ENCODE data around the gene RTF2.
A peak's percentile ranks its signal among the peaks of the same experiment; 100 is the strongest.

Gene RTF2, protein sequence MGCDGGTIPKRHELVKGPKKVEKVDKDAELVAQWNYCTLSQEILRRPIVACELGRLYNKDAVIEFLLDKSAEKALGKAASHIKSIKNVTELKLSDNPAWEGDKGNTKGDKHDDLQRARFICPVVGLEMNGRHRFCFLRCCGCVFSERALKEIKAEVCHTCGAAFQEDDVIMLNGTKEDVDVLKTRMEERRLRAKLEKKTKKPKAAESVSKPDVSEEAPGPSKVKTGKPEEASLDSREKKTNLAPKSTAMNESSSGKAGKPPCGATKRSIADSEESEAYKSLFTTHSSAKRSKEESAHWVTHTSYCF

DNA sequence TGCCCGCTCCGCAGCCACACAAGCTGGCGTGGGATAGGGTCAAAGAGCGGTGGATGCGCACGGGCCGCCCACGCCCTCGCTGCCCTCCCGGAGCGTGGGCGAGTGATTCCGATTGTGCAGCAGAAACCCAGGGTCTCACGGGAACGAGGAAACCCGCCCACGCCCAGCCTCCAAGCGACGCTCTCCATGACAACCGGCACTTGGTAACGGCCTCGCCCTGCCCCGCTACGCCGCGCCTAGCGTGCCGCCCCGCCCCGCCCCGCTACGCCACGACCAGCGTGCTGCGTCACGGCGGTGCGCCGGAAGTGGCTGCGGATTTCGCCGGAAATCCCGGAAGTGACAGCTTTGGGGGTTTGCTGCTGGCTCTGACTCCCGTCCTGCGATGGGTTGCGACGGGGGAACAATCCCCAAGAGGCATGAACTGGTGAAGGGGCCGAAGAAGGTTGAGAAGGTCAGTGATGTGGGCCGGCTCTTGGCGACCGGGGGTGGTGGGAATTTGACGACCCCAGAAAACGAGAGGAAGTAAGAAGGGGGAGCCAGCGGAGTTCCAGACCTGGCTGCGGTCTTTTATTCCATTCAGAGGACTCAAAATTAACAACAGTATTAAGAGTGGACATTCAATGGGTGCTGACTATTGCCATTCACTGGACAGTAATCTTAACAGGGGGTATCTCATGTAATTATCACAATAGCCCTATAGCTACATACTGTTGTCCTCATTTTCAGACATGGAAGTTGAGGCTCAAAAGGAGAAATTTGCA lies at the start of gene RTF2:
Gene RTF2, plus strand, starts transcription at position 312 of the 761 bp plus-strand sequence. Its CDS starts 71 bp downstream, at position 383.
- H3K27me3 Mint-ChIP-seq: no peaks in the 10 kb centered on the region
- peaks cover 20 to 30% of the 10 kb centered on the region in 2 donors for H3K4me1 Mint-ChIP-seq
- H3K9me3 Mint-ChIP-seq: no peaks in the 10 kb centered on the region
- peak within 1 kb of the TSS; percentile 99 for H3K27ac Mint-ChIP-seq
- peaks cover 8 to 15% of the 10 kb centered on the region in 2 donors for H3K36me3 Mint-ChIP-seq
- ATAC-seq (replicated peaks) (peak; percentile 98), DNase-seq (peak; percentile 97)
- peak within 1 kb of the TSS; percentile 90 to 99 for H3K4me3 Mint-ChIP-seq

DNA sequence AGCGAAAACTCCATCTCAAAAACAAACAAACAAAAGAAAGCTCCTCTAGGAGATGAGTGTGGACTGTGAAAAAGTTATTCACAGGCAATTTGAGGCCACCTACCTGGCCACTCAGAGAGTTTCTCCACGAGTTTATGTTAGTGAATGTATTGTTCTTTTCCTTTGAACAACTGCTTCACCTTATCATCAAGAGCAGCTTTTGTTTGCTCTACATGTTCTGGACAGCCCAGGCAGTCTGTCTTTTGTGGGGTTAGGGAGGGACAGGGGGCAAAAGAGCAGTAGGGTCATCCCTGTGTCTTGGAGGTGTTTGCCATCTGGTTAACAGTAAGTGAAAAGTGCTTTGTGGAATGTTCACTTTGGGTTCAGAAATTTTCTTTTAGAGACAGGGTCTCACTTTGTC lies 48.4 kb upstream of the RTF2 start:
- H3K4me1 Mint-ChIP-seq: peaks cover 8 to 19% of the 10 kb centered on the region in 2 donors
- no peaks in the 10 kb centered on the region for H3K9me3 Mint-ChIP-seq
- DNase-seq (no peak), ATAC-seq (replicated peaks) (no peak)
- H3K27me3 Mint-ChIP-seq: no peaks in the 10 kb centered on the region
- H3K4me3 Mint-ChIP-seq: no peak overlapping the region
- H3K36me3 Mint-ChIP-seq: peaks cover 17 to 19% of the 10 kb centered on the region in 2 donors
- no peak overlapping the region for H3K27ac Mint-ChIP-seq

DNA sequence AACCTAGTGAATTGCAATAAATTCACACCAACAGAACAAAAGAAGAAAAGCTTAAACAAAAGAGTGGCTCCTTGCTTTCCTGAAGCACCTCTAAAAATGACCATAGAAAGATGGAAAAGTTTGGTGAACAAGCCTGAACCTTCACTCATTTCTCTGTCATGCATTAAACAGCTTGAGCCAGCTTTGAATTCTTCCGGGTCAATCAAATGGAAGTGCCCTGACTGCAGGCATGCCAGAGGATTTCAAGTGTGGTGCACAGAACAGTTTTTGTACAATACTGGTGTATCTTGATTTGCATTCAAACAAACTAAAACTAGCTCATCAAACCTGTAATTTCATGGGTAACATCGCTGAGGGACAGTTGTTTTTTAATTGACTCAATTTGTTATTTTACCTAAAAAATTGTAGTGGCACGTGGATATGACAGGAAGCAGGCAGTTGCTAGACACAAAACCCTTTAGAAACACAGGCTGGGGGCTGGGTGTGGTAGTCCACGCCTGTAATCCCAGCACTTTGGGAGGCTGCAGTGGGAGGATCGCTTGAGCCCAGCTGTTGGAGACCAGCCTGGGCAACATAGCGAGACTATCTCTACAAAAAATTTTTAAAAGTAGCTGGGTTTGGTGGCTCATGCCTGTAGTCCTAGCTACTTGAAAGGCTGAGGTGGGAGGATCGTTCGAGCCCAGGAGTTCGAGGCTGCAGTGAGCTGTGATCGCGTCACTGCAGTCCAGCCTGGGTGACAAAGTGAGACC lies 47.3 kb upstream of the RTF2 start:
- Mint-ChIP-seq H3K27ac (no peak overlapping the region), H3K9me3 (no peaks in the 10 kb centered on the region), H3K27me3 (peaks cover 4 to 5% of the 10 kb centered on the region in 2 donors), H3K4me3 (no peak overlapping the region), H3K36me3 (peaks cover 17 to 19% of the 10 kb centered on the region in 2 donors), H3K4me1 (peaks cover 8 to 19% of the 10 kb centered on the region in 2 donors)
- DNase-seq: no peak
- no peak for ATAC-seq (replicated peaks)

DNA sequence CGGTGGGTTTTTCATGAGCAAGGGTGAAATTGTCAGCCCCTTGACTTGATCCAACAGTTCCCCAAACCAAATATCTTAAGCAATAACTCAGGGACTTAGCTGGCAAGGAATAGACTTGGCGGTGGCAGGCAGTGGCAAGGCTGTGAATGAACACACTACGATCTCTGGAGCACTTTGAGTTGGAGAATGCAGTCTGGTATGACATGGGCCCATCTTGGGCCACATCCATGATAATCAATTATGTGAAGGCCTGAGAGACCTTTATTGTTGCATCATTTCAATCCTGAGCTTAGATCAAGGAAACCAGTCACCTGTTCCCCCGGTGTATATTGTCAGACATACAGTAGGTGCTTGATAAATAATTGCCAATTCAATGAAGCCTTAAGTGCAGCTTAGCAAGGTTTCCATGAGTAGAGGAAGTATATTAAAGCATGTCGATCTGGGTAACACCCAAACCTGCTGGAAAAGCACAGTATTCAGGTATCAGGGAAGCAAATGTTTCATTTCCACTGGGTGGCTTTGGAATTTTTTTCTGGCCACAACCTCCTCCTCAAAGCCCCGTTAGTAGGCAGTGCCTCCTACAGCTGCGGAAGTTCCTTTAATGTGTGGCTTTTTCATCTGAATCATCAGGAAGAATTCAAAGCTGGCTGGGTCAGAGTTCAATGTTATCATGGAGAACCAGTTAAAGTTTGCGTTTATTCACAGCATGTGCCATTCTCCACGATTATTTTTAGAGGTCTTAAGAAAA lies 46.2 kb upstream of the RTF2 start:
- no peak overlapping the region for H3K27ac Mint-ChIP-seq
- H3K36me3 Mint-ChIP-seq: peaks cover 13 to 14% of the 10 kb centered on the region in 2 donors
- H3K27me3 Mint-ChIP-seq: peaks cover 4 to 11% of the 10 kb centered on the region in 2 donors
- no peaks in the 10 kb centered on the region for H3K9me3 Mint-ChIP-seq
- ATAC-seq (replicated peaks) (no peak), DNase-seq (no peak)
- H3K4me1 Mint-ChIP-seq: peaks cover 8 to 19% of the 10 kb centered on the region in 2 donors
- H3K4me3 Mint-ChIP-seq: no peak overlapping the region

DNA sequence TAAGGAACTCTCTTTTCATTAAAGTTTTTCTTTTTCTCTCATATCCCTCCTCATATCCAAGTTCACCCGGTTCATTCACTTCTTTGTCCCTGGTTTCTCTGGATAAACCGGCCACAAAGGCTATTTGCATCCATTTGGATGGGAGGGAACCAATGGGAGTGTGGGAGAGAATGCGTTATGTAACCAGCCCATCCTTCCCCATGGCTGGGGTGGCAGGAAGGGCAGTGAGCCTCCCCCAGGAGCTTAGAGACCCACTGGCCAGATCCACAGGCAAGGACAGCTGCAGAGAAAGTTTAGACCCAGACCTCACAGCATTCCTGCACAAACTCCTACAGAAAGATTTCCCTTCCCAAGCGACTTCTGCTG lies 45.6 kb upstream of the RTF2 start:
- peaks cover 8 to 21% of the 10 kb centered on the region in 2 donors for H3K4me1 Mint-ChIP-seq
- no peak for DNase-seq
- H3K4me3 Mint-ChIP-seq: no peak overlapping the region
- H3K9me3 Mint-ChIP-seq: no peaks in the 10 kb centered on the region
- H3K27me3 Mint-ChIP-seq: peaks cover 4 to 12% of the 10 kb centered on the region in 2 donors
- no peak for ATAC-seq (replicated peaks)
- H3K27ac Mint-ChIP-seq: no peak overlapping the region
- H3K36me3 Mint-ChIP-seq: peaks cover 7 to 8% of the 10 kb centered on the region in 2 donors

DNA sequence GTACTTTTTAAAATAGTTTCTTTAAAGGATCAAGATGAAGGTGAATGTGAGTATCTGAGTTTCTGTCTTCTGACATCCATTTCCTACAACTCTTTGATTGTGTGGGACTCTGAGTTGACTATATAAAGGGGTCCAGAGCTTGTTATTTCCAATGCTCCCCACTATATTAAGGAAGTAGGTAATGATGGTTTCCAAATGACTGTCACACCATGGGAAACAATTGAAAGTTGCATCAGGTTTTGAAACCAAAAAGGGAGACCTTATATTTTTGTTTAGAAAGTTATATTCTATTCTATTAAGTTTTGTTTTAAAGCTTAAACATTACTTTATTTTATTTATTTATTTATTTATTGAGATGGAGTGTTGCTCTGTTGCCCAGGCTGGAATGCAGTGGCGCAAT lies 45.2 kb upstream of the RTF2 start:
- no peak for ATAC-seq (replicated peaks)
- peaks cover 4 to 16% of the 10 kb centered on the region in 2 donors for H3K27me3 Mint-ChIP-seq
- no peak for DNase-seq
- H3K9me3 Mint-ChIP-seq: no peaks in the 10 kb centered on the region
- H3K4me3 Mint-ChIP-seq: no peak overlapping the region
- H3K36me3 Mint-ChIP-seq: peaks cover 4 to 5% of the 10 kb centered on the region in 2 donors
- H3K4me1 Mint-ChIP-seq: peaks cover 10 to 21% of the 10 kb centered on the region in 2 donors
- H3K27ac Mint-ChIP-seq: no peak overlapping the region

DNA sequence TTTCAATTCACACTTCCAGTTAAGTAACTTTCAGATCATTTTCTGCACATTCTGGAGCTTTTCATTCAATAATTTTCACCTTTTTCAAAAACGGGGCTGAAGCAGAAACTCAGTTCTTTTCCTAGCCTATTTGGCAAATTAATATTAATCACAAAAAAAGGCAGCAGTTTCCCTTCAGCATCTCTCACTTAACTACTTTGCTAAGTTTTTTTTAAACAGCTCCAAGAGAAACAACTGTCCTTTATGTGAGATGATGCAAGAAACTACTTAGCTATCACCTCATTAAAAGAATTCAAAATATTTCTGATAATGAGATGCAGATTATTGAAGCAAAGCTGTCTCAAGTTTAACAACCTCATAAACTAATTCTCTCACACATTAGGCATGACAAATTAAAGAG lies 44.5 kb upstream of the RTF2 start:
- Mint-ChIP-seq H3K4me1 (peaks cover 9 to 23% of the 10 kb centered on the region in 2 donors), H3K27ac (no peak overlapping the region)
- DNase-seq: no peak

DNA sequence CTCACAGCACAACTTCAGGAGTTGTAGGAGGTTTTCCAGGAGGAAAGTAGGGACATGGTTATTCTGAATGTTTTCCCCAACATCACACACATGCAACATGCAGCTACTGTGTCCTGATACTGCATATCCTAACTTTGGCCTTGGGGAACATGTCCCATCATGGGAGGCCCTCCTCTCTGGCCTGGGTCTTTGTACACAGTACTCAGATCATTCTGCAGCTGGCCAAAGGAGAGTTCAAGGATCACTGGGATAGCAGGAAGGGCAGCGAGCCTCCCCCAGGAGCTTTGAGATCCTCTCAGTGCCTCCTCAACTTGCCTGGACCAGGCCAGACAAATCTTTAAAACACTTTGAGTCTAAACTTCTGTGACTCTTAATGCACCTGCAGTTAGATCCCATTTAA lies 43.5 kb upstream of the RTF2 start:
- no peak overlapping the region for H3K27ac Mint-ChIP-seq
- peaks cover 13 to 25% of the 10 kb centered on the region in 2 donors for H3K27me3 Mint-ChIP-seq
- H3K9me3 Mint-ChIP-seq: peaks cover 0 to 2% of the 10 kb centered on the region in 2 donors
- ATAC-seq (replicated peaks): peak in 1 of 2 donors; percentile 16
- H3K36me3 Mint-ChIP-seq: no peaks in the 10 kb centered on the region
- H3K4me3 Mint-ChIP-seq: no peak overlapping the region
- no peak for DNase-seq
- peaks cover 15 to 29% of the 10 kb centered on the region in 2 donors for H3K4me1 Mint-ChIP-seq

More for the DNA sequence above, 44.5 kb upstream of the RTF2 start:
- Mint-ChIP-seq H3K9me3 (no peaks in the 10 kb centered on the region), H3K4me3 (no peak overlapping the region), H3K27me3 (peaks cover 4 to 19% of the 10 kb centered on the region in 2 donors), H3K36me3 (peaks cover 2 to 3% of the 10 kb centered on the region in 2 donors)
- no peak for ATAC-seq (replicated peaks)

DNA sequence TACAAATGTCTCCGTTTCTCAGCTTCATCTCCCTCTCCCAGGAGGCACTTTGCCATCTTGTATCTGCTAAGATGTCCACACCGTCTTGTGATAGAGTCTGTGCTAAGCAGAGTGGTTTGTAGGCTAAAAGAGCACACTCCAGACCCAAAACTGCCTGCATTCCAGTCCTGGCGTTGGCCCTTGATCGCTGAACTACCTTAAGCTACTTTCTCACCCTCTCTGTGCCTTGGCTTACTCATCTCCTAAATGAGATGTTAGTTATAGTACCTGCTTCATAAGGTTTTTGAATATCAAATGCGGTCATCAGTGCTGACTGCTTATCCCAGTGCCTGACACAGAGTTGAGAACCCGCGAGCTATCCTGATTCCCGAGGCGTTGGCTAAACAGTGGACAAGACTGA lies 42.4 kb upstream of the RTF2 start:
- Mint-ChIP-seq H3K27me3 (peaks cover 19 to 33% of the 10 kb centered on the region in 2 donors), H3K36me3 (no peaks in the 10 kb centered on the region), H3K27ac (no peak overlapping the region), H3K4me1 (peaks cover 17 to 31% of the 10 kb centered on the region in 2 donors), H3K4me3 (no peak overlapping the region), H3K9me3 (peaks cover 0 to 2% of the 10 kb centered on the region in 2 donors)
- ATAC-seq (replicated peaks) (no peak), DNase-seq (no peak)

DNA sequence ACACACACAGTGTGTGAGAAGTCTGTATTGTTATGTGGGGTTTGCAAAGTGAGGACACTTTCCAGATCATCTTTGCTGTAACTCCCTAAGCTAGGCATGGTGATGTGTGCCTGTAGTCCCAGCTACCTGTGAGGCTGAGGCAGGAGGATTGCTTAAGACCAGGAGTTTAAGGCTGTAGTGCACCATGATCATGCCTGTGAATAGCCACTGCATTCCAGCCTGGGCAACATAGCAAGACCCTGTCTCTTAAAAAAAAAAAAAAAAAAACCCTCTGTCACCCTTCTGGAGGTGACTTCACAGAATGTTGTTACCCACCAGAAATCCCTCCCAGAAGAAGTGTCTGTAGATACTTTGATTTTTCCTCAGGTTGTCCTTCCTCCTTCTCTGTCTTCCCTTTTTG lies 41.5 kb upstream of the RTF2 start:
- Mint-ChIP-seq H3K9me3 (peaks cover 0 to 2% of the 10 kb centered on the region in 2 donors), H3K36me3 (no peaks in the 10 kb centered on the region), H3K4me3 (no peak overlapping the region), H3K27ac (no peak overlapping the region), H3K4me1 (peaks cover 17 to 30% of the 10 kb centered on the region in 2 donors), H3K27me3 (peaks cover 22 to 33% of the 10 kb centered on the region in 2 donors)
- DNase-seq (no peak), ATAC-seq (replicated peaks) (no peak)

DNA sequence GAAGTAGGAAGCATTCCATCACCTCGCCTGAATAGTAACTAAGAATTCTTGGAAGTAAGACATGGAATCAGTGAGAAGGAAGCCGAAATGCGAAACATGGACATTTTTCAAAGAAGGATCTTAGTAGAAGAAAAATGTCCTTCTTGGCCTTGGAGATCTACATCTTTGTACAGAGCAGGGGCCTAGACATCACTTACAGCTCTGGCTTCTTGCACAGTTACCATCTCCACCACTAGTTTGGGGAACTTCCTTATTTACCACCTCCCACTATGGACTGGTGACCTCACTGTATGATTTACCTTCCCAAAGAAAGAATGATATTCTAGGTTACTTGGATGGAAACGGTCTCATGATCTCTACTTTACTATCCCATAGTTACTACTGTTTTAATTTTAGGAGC lies 40.6 kb upstream of the RTF2 start:
- peaks cover 14 to 25% of the 10 kb centered on the region in 2 donors for H3K4me1 Mint-ChIP-seq
- H3K36me3 Mint-ChIP-seq: no peaks in the 10 kb centered on the region
- peaks cover 22 to 33% of the 10 kb centered on the region in 2 donors for H3K27me3 Mint-ChIP-seq
- H3K4me3 Mint-ChIP-seq: no peak overlapping the region
- no peak for ATAC-seq (replicated peaks)
- DNase-seq: no peak
- no peak overlapping the region for H3K27ac Mint-ChIP-seq
- peaks cover 0 to 2% of the 10 kb centered on the region in 2 donors for H3K9me3 Mint-ChIP-seq

DNA sequence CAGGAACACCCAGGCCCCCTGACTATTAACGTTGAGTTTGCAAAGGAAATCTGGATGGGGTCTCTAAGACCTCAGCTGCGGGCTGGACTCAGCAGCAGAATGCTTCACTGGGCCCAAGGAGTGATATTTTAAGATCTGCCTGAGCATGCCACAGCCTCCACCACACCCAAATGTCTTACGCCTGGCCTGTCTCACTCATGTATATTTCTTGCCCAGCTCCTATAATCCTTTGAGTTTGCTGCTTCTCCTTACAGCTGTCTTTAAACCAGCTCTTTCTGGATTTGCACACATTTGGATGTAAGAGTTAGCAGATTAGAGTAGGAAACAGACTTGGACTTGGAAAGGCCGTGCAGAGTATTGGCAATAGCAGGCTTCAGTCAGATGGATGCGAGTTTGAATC lies 40.0 kb upstream of the RTF2 start:
- Mint-ChIP-seq H3K9me3 (peaks cover 0 to 2% of the 10 kb centered on the region in 2 donors), H3K4me1 (peaks cover 17 to 30% of the 10 kb centered on the region in 2 donors), H3K27me3 (peaks cover 22 to 33% of the 10 kb centered on the region in 2 donors), H3K27ac (no peak overlapping the region), H3K4me3 (no peak overlapping the region), H3K36me3 (no peaks in the 10 kb centered on the region)
- ATAC-seq (replicated peaks) (no peak), DNase-seq (no peak)

DNA sequence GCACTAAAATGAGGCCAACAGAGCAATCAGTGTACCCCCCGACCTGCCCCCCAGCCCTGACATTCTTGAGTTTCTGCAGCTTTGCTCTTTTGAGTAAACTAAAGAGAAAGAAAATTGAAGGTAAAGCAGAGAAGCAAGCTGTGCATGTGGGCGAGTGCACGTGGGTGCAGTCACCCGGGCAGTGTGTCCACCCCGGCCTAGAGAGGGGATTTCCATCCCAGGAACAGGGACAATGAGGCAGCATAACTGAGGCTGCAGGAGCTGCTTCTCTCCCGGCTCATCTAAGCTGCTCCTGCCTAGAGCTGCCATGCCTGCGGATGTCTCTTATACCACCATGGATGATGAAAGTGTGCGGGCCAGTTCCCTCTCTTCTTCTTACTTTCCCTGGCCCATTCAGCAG lies 39.5 kb upstream of the RTF2 start:
- DNase-seq (no peak), ATAC-seq (replicated peaks) (no peak)
- Mint-ChIP-seq H3K4me3 (no peak overlapping the region), H3K4me1 (peaks cover 17 to 31% of the 10 kb centered on the region in 2 donors), H3K9me3 (peaks cover 0 to 2% of the 10 kb centered on the region in 2 donors), H3K27ac (no peak overlapping the region), H3K36me3 (no peaks in the 10 kb centered on the region), H3K27me3 (peaks cover 22 to 33% of the 10 kb centered on the region in 2 donors)

Measured in stimulated activated naive B cell treated with anti-CD40 and anti-IgM and Interleukin-4, amounts not matched to agents 10 μg/mL and 1 μg/mL and 100 μg/mL, for 72 hours (primary cell).